ENCODE measurements around the gene FGR.
"Not testable (repeated sequence)": the region's sequence is repeated elsewhere in the genome, so short reads cannot be mapped to it uniquely, and the experiment has no call there.

FGR gene

DNA sequence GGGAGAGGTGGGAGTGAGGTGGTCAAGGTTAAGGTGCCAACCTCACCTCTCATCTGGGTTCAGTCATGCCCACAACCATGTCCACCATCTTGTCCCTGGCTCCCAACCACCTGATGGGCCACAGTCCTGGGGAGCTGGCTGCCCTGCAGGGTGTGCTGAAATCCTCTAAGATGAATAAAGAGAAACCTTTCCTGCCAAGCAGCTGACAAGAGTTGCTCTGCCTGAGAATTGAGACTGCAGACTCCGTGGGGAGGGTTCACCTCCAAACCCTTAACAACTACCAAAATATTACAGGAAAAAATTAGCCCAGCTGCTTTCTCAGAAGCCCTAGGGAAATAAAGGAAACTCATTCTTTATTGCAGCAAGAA, 15.2 kb upstream of the FGR start:
- Mint-ChIP-seq H3K9me3 (no peaks in the 10 kb centered on the region), H3K4me1 (ENCODE audit: low read depth) (peaks cover 15% of the 10 kb centered on the region), H3K36me3 (ENCODE audit: low read depth) (no peaks in the 10 kb centered on the region), H3K4me3 (no peak overlapping the region), H3K27me3 (no peaks in the 10 kb centered on the region), H3K27ac (peak overlapping the region; percentile 80)
- no peak for DNase-seq

DNA sequence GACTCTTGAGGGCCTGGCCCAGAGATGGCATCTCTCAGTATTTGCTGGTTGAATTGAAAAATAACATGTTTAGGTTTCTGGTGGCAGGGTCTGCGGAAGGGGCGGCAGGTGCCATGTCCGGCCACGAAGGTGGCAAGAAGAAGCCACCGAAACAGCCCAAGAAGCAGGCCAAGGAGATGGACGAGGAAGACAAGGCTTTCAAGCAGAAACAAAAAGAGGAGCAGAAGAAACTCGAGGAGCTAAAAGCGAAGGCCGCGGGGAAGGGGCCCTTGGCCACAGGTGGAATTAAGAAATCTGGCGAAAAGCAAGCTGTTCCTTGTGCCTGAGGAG, 14.3 kb upstream of the FGR start:
- H3K27me3 Mint-ChIP-seq: no peaks in the 10 kb centered on the region

DNA sequence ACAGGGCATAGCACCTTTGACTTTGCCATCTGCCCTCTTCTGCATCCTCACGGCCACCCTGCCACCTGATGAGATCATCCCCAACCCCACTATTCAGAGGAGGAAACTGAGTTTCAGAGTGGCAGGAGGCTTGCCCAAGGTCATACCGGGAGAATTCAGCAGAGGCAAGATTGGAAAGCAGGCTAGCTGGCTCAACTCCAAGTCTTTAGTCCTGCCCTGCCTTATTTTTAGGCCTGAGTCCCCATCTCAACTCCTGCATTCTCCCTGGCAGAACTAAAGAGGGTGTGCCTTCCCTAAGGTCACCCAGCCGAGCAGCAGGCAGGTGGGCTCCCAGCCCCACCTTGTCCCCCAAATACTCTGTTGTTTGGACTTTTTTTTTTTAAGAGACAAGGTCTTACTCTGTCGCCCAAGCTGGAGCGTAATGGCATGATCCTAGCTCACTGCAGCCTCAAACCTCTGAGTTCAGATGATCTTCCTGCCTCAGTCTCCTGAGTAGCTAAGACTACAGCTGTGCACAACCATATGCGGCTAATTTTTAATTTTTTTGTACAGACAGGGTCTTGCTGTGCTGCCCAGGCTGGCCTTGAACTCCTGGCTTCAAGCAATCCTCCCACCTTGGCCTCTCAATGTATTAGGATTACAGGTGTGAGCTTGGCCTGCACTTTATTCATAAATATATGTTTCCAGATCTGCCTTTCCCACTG, 13.8 kb upstream of the FGR start:
- H3K36me3 Mint-ChIP-seq (ENCODE audit: low read depth): no peaks in the 10 kb centered on the region

More for the DNA sequence above, 14.3 kb upstream of the FGR start:
- H3K4me1 Mint-ChIP-seq (ENCODE audit: low read depth): peaks cover 20% of the 10 kb centered on the region
- no peak overlapping the region for H3K4me3 Mint-ChIP-seq
- DNase-seq: no peak
- no peaks in the 10 kb centered on the region for H3K9me3 Mint-ChIP-seq
- no peaks in the 10 kb centered on the region for H3K36me3 Mint-ChIP-seq (ENCODE audit: low read depth)
- H3K27ac Mint-ChIP-seq: no peak overlapping the region

DNA sequence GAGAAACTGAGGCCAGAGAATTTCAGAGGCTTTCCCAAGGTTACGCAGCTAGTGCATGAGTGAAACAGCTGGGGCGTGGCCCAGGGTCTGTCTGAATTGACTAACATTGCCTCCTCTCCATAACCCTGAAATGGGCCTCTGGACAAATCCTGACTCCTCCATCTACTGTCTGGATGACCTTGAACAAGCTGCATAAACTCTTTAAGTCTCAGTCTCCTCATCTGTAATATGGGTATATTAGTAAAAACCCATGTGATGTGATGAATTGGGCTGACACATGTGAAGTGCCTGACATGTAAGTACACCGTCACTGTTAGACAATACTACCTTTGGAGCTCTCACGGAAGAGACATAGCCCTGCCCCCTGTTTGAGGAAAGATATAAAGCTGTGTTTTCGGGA, 12.3 kb upstream of the FGR start:
- H3K4me1 Mint-ChIP-seq (ENCODE audit: low read depth): peaks cover 30% of the 10 kb centered on the region
- H3K27ac Mint-ChIP-seq: no peak overlapping the region

More for the DNA sequence above, 13.8 kb upstream of the FGR start:
- no peak overlapping the region for H3K27ac Mint-ChIP-seq
- no peaks in the 10 kb centered on the region for H3K9me3 Mint-ChIP-seq
- DNase-seq: no peak
- no peaks in the 10 kb centered on the region for H3K27me3 Mint-ChIP-seq
- no peak overlapping the region for H3K4me3 Mint-ChIP-seq
- H3K4me1 Mint-ChIP-seq (ENCODE audit: low read depth): peaks cover 25% of the 10 kb centered on the region

DNA sequence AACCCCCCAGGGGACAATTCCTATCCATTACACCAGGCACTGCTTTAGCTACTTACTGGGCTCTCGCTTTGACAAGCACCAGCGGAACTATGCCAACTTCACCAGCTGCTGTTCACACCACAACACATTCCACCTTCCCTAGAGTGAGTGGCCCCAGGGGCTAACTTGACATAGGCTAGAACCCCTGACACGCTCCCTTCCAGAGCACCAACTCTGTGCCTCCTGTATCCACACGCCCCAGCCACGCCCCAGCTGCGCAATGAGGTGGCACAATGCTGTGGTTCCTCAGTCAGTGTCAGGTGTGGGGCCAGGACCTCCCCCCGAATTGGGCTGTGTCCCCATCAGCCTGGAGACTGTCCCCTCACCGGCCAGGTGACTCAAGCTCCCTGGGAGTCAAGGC, 11.7 kb upstream of the FGR start:
- H3K27ac Mint-ChIP-seq: no peak overlapping the region

More for the DNA sequence above, 12.3 kb upstream of the FGR start:
- Mint-ChIP-seq H3K9me3 (no peaks in the 10 kb centered on the region), H3K4me3 (no peak overlapping the region), H3K27me3 (no peaks in the 10 kb centered on the region), H3K36me3 (ENCODE audit: low read depth) (no peaks in the 10 kb centered on the region)
- no peak for DNase-seq

DNA sequence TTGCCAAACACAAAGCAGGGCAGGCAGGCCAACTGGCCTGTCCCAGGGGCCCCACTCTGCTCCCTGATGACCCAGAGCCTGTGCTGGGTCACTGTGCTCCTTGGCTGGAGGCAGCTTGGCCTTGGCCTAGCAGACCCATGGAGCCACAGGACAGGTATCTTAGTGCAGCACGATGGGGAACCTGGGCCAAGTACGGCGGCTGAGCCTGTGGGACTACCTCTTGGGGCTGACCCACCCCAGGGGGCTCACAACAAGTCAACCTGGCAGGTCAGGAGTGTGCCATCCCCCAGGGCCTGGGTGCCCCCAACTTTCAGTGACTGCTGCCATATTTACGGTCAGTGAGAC, 10.1 kb upstream of the FGR start:
- no peak for DNase-seq
- H3K4me3 Mint-ChIP-seq: no peak overlapping the region
- H3K36me3 Mint-ChIP-seq (ENCODE audit: low read depth): no peaks in the 10 kb centered on the region
- H3K9me3 Mint-ChIP-seq: no peaks in the 10 kb centered on the region
- H3K27me3 Mint-ChIP-seq: no peaks in the 10 kb centered on the region
- H3K4me1 Mint-ChIP-seq (ENCODE audit: low read depth): peaks cover 18% of the 10 kb centered on the region
- H3K27ac Mint-ChIP-seq: no peak overlapping the region

More for the DNA sequence above, 11.7 kb upstream of the FGR start:
- no peaks in the 10 kb centered on the region for H3K36me3 Mint-ChIP-seq (ENCODE audit: low read depth)
- peaks cover 30% of the 10 kb centered on the region for H3K4me1 Mint-ChIP-seq (ENCODE audit: low read depth)
- H3K27me3 Mint-ChIP-seq: no peaks in the 10 kb centered on the region
- no peak overlapping the region for H3K4me3 Mint-ChIP-seq
- no peaks in the 10 kb centered on the region for H3K9me3 Mint-ChIP-seq
- DNase-seq: no peak

DNA sequence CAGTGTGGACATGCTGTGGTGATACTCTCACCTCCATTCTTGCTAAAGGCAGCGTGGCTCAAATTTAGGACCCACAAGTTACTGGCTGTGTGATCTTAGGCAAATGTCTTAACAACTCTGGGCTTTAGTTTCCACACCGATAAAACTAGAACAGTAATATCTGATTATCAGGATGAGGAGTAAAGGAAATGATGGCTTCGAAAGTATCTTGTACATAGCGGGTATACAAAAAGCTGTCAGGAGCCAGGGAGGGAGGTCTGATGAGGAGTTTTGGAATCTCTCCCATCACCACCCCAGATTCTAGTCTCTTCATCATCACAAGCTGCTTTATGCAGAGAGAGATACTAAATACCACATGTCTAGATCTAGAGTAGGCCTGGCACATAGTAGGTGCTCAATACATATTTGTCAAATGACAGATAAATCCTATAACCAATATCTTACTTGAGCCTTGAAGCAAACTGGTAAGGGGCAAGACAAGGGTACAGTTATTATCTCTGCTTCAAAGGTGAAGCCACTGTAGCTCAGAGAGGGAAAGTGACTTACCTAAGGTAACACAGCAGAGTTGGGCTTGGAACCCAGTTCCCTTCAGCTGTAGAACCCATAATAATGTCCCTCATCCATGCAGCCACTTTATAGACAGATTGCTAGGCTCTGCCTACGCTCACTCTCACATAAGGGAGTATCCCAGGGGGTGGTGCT, 9.5 kb upstream of the FGR start:
- Mint-ChIP-seq H3K36me3 (ENCODE audit: low read depth) (no peaks in the 10 kb centered on the region), H3K4me1 (ENCODE audit: low read depth) (peaks cover 16% of the 10 kb centered on the region), H3K9me3 (no peaks in the 10 kb centered on the region), H3K4me3 (no peak overlapping the region), H3K27ac (no peak overlapping the region), H3K27me3 (no peaks in the 10 kb centered on the region)
- no peak for DNase-seq

DNA sequence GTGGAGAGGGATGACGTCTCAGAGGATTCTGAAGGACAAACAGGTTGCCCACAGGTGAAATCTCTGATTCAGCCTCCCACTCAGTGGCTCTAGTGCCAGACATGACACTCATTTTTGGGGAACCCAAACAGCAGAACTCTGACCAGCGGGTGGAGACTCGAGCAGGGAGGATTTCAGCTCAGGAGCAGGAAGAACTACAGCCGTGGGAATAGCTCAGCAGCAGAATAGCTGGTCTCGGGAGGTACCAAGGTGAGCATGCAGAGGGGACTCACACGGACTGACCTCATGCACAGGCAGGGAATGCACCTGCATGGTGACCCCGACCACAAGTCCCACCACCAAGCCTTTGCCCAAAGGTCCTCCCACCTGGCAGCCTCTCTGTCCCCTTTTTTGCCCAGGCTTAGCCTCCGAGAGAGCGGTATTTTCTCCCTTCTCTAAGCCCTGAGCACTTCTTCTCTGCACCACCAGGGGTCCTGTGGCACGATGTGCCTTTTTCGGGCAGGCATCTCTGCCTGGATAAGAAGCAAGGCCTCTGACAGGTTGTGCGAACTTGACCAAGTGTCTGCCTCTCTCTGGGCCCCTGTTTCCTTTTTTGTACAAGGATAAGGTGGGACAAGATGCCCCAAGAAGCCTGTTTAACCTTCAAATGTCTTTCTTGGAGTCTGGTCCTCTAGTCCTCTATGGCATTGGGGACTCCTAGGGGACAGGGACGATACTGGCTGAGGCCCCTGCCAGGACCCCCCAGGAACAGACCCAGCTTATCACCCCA, 8.8 kb upstream of the FGR start:
- no peaks in the 10 kb centered on the region for H3K36me3 Mint-ChIP-seq (ENCODE audit: low read depth)
- DNase-seq: peak; percentile 78
- H3K27ac Mint-ChIP-seq: no peak overlapping the region
- H3K4me3 Mint-ChIP-seq: no peak overlapping the region
- no peaks in the 10 kb centered on the region for H3K9me3 Mint-ChIP-seq
- no peaks in the 10 kb centered on the region for H3K27me3 Mint-ChIP-seq
- H3K4me1 Mint-ChIP-seq (ENCODE audit: low read depth): peaks cover 16% of the 10 kb centered on the region

DNA sequence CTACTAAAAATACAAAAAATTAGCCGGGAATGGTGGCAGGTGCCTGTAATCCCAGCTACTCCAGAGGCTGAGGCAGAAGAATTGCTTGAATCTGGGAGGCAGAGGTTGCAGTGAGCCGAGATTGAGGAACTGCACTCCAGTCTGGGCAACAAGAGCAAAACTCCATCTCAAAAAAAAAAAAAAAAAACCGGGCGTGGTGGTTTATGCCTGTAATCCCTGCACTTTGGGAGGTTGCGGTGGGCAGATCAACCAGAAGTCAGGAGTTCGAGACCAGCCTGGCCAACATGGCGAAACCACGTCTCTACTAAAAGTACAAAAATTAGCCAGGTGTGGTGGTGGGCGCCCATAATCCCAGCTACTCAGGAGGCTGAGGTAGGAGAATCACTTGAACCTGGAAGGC, 5.5 kb upstream of the FGR start:
- H3K36me3 Mint-ChIP-seq (ENCODE audit: low read depth); H3K27me3 Mint-ChIP-seq; H3K4me3 Mint-ChIP-seq; DNase-seq; H3K27ac Mint-ChIP-seq; H3K9me3 Mint-ChIP-seq: not testable (repeated sequence)
- H3K4me1 Mint-ChIP-seq (ENCODE audit: low read depth): peaks cover 36% of the 10 kb centered on the region

DNA sequence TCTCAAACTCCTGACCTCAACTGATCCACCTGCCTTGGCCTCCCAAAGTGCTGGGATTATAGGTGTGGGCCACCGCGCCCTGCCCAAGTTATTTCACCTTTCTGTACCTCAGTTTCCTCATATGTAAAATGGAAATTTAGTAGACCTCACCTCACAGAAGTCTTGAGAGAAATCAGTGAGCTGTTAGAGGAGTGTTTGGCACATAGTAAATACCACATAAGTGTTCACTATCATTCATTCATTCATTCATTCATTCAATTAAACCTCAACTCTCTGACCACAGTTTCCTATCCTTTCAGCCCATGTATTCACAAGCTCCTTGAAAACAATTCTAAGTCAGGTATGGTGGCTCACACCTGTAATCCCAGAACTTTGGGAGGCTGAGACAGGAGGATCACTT, 3.8 kb upstream of the FGR start:
- Mint-ChIP-seq H3K27me3 (no peaks in the 10 kb centered on the region), H3K36me3 (ENCODE audit: low read depth) (no peaks in the 10 kb centered on the region), H3K4me1 (ENCODE audit: low read depth) (peaks cover 36% of the 10 kb centered on the region)

DNA sequence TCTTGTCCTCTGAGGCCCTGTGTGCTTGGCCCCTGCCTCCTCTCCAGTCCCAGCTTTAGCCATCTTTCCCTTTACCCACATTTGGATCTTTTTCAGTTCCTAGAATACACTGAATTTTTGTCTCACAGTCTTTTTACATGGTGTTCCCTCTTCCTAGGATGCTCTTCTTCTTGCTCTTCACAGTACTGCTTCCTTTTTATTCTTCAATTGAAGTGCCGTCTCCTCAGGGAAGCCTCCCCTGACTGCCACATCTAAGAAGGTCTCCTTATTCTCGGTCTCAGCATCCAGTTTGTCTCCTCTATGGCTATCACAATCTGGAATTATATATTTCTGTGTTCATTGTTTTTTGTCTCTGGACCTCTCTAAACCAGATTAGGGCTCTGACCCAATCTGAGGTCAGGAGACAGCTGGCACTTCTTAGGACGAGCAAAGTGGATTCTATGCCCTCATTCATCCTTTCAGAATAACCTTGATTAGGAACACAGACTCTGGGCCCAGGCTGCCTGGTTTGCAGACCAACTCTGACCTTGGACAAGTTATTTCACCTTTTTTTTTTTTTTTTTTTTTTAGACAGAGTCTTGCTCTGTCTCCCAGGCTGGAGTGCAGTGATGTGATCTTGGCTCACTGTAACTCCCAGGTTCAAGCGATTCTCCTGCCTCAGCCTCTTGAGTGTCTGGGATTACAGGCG, 3.2 kb upstream of the FGR start:
- DNase-seq: no peak
- Mint-ChIP-seq H3K27me3 (no peaks in the 10 kb centered on the region), H3K4me1 (ENCODE audit: low read depth) (peaks cover 37% of the 10 kb centered on the region), H3K36me3 (ENCODE audit: low read depth) (no peaks in the 10 kb centered on the region), H3K27ac (peak overlapping the region; percentile 5), H3K4me3 (no peak overlapping the region), H3K9me3 (no peaks in the 10 kb centered on the region)

More for the DNA sequence above, 3.8 kb upstream of the FGR start:
- no peak for DNase-seq
- Mint-ChIP-seq H3K9me3 (no peaks in the 10 kb centered on the region), H3K27ac (no peak overlapping the region), H3K4me3 (no peak overlapping the region)

DNA sequence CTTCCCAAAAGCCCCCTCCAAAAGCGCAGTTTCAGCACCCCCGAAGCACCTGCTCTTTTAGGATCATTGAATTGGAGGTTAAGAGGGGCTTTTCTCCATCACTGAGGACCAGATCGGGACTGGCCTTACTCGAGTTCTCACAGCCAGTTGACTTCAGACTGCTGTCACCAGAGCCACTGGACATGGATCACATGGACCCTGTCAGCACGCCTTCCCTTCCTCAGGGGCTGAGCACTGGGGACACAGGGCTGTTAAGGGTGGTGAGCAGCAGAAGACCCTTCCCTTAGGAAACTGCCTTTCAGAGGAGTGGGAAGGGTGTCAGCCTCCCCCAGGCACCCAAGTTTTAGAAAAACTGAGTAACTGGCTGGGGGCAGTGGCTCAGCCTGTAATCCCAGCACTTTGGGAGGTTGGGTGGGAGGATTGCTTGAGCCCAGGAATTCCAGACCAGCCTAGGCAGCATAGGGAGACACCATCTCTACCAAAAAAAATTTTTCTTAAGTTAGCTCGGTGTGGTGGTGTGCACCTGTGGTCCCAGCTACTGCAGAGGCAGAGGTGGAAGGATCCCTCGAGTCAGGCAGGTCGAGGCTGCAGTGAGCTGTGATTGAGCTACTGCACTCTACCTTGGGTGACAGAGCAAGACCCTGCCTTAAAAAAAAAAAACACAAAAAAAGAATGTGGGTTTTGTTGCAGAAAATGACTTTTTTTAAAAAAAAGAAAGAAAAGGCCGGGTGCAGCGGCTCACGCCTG, 584 bp upstream of the FGR start:
- Mint-ChIP-seq H3K9me3 (no peaks in the 10 kb centered on the region), H3K27ac (peak overlapping the region; percentile 40), H3K36me3 (ENCODE audit: low read depth) (no peaks in the 10 kb centered on the region), H3K27me3 (no peaks in the 10 kb centered on the region), H3K4me1 (ENCODE audit: low read depth) (peaks cover 63% of the 10 kb centered on the region), H3K4me3 (no peak overlapping the region)
- no peak for DNase-seq

DNA sequence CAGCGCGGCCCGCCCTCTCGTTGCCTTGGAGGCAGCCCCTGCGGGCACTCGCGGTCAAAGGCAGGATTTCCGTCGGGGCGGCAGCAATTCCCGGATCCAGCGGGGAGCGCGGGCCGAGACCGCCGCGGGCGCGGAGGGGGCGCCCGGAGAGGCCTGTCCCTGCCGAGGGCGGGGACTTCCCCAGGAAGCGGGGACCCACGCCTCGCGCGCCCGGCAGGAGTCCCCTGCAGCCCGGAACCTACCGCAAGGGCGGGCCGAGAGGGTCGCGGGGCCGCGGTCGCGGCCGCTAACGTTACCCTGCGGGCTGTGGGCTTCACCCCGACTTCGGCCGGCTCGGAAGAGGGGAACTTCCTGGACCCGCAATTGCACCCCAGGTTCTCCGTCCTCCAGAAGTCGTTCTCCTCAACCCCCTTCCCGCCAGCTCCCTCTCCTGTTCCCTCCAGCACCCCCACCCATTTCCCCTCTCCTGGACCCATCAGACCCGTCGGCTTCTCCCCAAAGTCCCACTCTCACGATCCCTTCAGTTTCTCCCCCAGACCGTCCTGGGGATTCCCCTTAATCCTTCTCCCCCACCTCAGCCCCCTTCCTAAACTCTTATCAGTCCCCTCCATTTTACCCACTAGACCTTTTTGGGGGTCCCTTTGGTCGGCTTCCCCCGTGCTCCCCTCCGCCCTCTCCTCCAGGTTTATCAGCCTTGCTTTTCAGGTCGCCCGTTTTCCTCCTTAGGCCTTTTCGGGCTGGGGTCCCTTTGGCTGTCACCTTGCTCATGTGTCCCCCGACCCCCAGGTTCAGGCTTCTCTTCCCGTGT, 604 bp downstream of the FGR start:
- peak; percentile 66 for DNase-seq
- peaks cover 69% of the 10 kb centered on the region for H3K4me1 Mint-ChIP-seq (ENCODE audit: low read depth)
- peak overlapping the region; percentile 52 for H3K4me3 Mint-ChIP-seq
- peak overlapping the region; percentile 71 for H3K27ac Mint-ChIP-seq
- no peaks in the 10 kb centered on the region for H3K27me3 Mint-ChIP-seq
- H3K9me3 Mint-ChIP-seq: no peaks in the 10 kb centered on the region
- no peaks in the 10 kb centered on the region for H3K36me3 Mint-ChIP-seq (ENCODE audit: low read depth)
